Activated CD8-positive, alpha-beta memory T cell treated with anti-CD3 and anti-CD28 coated beads, Interleukin-2, amount 50 U/mL, for 1 hour (primary cell): ENCODE data around the gene PTPRN.
A peak's percentile ranks its signal among the peaks of the same experiment; 100 is the strongest.
"Not testable (repeated sequence)": the region's sequence is repeated elsewhere in the genome, so short reads cannot be mapped to it uniquely, and the experiment has no call there.

Experiments
- DNase-seq: peaks from one replicate; pipeline ENCODE4 v3.0.0-alpha.2; 2020; ENCODE audit errors: extremely low read depth

Gene PTPRN

DNA sequence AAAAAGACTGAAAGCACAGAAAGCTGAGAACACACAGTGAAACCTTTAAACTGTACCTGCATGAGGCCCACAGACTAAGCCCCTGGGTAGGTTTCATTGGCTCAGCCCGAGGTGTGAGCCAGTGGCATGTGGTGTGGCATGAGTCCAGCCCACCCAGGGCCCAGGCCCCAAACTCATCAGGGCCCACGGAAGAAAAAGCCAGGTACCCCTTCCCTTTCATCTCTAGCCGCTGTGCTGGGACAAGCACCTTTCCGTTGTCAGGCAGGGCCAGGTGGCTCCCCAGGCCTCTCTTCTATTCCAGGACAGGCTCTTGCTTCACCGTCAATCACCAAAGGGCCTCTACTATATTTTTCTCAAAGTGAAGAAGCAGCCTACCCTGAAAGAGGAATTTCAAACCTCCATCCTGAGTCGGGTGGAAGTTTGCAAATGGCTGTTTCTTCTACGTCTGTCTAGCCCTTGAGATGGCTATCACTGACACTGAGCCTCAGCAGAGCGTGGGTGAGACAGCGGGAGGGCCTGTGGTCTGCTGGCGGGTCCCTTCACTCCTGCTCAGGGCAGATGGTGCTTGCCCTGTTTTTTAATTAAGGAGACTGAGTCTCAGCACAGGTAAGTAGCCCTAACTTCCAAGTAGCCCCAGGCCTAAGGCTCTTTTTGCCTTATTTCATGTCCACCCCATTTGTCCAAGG is 21.5 kb downstream of the PTPRN start:
- no peak for DNase-seq

DNA sequence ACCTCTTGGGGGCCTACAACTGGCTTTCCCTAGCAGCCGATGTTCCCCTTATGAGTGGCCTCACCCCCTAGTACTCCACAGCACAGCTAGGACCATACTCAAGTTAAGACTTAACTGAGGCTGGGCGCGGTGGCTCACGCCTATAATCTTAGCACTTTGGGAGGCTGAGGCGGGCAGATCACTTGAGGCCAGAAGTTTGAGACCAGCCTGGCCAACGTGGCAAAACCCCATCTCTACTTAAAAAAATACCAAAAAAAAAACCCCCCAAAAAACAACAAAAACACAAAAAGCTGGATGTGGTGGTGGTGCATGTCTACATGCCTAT is 22.1 kb downstream of the PTPRN start:
- DNase-seq: not testable (repeated sequence)

DNA sequence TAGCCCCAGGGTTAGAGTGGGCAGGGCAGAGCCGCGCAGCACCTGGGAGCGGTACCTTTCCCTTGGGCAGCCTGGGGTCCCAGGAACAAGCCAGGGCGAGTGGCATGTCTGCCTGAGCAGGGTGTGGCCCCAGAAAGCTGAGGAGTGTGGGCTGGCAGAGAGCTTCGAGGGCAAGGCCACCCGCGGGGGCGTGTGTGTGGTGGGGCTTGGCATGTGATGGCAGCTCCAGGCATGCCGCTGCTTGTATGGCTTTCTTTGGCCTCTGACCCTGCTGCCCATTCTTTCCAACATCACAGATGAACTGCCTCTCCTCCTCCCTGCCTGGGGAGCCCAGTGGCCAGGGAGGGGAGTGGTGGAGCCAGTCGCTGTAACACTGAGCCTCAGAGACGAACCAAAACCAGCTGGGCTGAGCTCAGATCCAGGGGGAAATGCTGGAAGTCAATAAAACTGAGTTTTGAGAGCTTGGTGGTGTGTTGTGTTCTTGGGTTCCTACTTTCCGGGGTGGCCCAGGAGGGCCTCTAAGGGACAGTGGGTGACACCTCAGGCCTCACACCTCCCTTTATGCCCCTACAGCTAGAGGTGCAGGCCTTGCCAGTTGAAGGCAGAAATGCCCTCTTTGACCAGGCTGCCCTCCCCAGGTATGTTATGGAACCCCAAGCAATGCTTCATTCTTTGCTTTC is 22.6 kb downstream of the PTPRN start:
- no peak for DNase-seq

- DNase-seq: no peak
These were observed 23.2 kb downstream of the PTPRN start for GRCh38 chr2:219285894-219286425.

- DNase-seq: no peak
These were observed 23.8 kb downstream of the PTPRN start for GRCh38 chr2:219285373-219285735.

GRCh38 chr2:219284501-219285372 is 24.5 kb downstream of the PTPRN start:
- DNase-seq: no peak

GRCh38 chr2:219282943-219283581 is 26.1 kb downstream of the PTPRN start:
- no peak for DNase-seq

GRCh38 chr2:219282375-219282774 is 26.8 kb downstream of the PTPRN start:
- no peak for DNase-seq

DNA sequence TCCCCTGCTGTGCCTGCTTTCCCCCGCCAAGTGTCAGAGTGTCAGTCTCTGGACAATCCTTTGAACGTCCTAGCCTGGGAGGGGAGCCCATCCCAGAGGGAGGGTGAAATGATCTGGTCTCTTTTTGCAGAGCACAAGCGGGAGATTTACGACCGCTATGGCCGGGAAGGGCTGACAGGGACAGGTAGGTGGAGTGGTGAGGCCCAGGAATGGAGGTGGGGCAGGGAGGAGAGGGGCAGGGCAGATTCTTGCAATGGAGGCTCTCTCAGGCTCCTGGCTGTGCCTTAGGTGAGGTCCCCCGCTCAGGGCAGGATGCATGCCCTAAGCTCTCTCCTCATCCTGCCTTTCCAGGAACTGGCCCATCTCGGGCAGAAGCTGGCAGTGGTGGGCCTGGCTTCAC is 27.6 kb downstream of the PTPRN start:
- no peak for DNase-seq

DNA sequence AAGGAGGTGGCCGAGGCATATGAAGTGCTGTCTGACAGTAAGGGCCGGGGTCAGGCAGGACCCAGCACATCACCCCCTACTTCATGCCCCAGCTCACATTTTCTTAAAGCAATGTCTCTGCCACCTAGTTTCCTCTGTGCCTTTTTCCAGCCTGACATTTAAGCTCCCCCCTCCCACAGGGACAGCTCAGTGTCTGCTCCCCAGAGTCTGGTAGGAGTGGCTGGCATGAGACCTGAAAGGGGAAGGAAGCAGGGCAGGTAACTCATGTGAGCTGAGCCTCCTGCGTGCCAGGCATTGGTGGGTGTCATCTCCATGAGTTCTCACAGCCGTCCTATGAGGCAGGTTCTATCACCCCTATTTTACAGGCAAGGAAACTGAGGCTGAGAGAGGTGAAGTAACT is 28.6 kb downstream of the PTPRN start:
- DNase-seq: no peak

DNA sequence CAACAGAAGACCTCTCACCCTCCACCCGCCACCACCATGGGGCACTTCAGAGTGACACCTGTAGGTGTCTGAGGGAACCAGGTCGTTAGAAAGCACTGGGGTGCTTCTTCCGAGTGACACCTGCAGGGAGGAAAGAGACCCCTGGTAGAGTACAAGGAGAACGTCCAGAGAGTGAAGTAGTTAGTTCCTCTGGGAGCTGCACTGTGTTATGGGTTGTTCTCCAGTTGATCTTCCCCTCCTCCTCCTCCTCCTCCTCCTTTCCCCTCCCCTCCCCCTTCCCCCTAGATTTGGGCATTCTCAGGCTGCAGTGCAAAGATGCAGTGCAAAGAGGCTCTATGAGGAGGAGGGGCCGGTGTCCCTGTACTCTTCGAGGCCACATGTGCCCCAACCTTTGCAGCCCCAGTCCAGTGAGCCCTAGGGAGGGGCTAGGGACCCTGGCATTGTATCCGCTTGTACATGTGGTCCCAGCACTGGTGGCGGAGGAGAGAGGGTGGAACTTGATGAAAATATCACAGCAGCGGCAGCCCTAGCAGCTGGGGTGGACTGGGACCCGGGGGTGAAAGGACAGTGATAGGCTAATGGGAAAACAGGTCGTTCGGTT is 29.2 kb downstream of the PTPRN start:
- no peak for DNase-seq

DNA sequence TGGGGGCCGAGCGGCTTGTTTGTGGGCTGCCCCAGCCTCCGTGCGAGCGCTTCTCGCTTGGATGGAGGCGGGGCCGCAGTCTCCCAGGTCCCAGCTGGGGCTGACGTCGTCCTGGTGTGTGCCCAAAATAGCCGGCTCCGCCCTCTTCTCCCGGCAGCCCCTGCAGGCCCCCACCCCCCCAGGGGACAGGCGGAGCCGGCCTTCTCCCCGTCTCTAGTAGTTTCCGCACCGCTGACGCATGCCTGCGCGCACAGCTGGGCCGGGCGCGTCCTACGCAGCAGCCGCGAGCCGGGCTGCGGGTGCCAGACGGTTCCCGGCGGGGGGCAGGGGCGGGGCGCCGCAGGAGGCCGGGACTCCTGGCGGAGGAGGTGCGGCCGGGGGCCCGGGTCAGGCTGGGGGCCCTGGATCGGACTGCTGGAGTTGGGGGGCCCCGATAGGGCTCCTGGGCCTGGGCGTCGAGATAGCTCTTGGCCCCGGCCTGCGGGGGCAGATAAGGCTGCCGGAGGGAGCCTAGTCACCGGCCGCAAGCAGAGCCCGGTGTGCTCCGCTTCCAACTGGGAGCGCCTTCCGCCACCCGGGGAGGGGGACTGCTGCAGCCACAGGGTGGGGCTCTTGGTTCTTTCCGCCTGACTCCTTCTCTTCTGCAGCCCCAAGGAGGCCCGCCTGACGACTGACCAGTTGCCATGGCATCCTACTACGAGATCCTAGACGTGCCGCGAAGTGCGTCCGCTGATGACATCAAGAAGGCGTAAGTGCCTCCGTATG is 29.9 kb downstream of the PTPRN start, which contains the start of gene DNAJB2:
Gene DNAJB2, plus strand, starts transcription at position 216 of the 765 bp plus-strand sequence. Its CDS starts 468 bp downstream, at position 684.
- peak; percentile 99 for DNase-seq

DNA sequence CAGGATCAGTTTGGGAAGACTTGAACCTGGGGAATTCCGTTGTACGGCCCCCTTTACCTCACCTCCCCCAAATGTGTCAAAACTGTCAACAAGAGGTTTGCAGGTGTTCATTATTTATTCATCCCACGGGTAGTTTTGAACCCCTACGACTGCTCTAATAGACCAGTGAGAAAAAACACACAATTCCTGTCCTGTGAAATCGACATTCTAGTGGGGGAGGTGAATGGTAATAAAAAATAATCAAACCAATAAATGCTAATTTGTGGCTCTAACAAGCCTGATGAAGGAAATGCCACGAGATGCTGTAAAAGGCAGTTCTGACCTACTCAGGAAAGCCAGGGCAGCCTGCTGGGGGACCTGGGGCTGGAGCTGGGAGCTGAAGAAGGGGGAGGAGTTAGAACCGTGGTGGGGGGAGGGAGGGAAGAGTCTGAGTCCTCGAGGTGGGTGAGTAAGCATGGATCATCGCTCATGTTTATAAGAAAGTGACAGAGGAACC is 30.5 kb downstream of the PTPRN start:
- DNase-seq: no peak

DNA sequence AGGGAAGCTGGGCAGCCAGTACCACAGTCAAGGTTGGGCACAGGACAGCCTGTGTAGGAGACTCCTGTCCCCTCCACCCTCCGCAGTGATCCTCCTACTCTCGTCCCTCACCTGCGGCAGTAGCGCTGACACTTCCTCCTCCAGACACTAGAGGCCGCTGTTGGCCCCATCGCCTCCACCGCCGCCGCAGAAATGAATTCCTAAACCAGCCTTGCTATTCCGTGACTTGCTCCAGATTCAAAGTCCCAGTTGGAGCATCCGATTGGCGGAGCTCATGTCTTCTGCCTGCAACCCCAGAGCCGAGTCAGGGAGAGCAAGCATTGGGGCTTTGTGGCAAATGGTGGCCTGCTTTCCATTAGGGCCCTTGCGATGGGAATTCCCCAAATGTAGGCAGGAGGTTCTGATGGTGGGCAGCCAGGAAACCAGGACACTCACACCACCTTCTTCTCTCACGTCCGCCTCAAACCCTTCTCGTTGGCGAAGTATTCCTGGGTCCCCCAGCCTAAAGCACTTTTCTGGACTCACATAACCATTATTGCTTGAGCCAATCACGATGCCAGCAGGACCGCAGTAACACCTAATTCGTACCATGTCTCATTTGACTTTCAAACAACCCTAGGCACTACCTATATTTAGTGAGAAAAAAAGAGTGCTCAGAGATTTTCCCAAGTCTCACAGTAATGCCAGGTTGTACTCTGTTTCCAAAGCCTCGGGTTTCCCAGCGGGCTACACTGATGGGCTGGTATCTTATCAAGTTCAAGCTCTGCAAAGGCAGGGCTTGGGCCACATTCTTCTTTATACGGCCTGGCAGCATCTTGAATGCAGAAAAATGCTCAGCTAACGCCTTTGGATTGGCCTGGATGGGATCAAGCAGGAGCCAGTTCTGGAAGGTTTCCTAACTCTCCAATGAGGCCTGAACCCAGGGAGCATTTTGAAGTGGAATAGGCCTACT is 31.2 kb downstream of the PTPRN start:
- peak; percentile 39 for DNase-seq

- DNase-seq: no peak
These were observed 34.8 kb downstream of the PTPRN start for GRCh38 chr2:219274361-219274921.

- DNase-seq: no peak
These were observed 35.3 kb downstream of the PTPRN start for GRCh38 chr2:219273937-219274336.

GRCh38 chr2:219272995-219273394 is 36.2 kb downstream of the PTPRN start:
- no peak for DNase-seq

GRCh38 chr2:219272356-219272755 is 36.8 kb downstream of the PTPRN start:
- no peak for DNase-seq

DNA sequence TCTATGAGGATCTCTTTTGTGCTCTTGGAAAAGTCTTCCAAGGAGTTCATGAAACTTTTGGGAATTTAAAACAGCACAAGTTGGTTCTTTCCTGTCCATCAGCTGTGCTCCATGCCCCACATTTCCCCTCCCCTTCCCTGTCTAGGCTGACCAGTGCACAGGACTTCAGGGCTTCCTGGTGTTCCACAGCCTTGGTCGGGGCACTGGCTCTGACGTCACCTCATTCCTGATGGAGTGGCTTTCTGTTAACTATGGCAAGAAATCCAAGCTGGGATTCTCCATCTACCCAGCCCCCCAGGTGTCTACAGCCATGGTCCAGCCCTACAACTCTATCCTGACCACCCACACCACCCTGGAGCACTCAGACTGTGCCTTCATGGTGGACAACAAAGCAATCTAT is 38.2 kb downstream of the PTPRN start:
- DNase-seq: no peak
